CD14-positive monocyte (primary cell): ENCODE results near the gene SIM2. TPM values are rescaled to one million over a fixed set of nuclear protein-coding genes. Genes with fewer than 3 reads are reported as not detected.

Source experiments
- DNase-seq, 3 donors: peaks; one replicate each; pipeline ENCODE4 v3.0.0-alpha.2; 2011 to 2022
- H2AFZ ChIP-seq: 2 replicates; pipeline ENCODE4 v1.6.0; 2012; ENCODE audit warnings: mild to moderate bottlenecking, low read depth, low read length, inconsistent platforms; ENCODE audit not compliant: insufficient read depth, poor library complexity, severe bottlenecking
- H3K27ac ChIP-seq, 2 donors: 1 replicate in 1 of 2; 2 replicates in 1 of 2; pipeline ENCODE4 v1.5.1; 2012 to 2013; ENCODE audit warnings: low read length in 2 of 2, control low read depth in 1 of 2, inconsistent platforms in 1 of 2, low read depth in 1 of 2, mild to moderate bottlenecking in 1 of 2
- H3K27me3 ChIP-seq, 2 donors: one replicate each; pipeline versions ENCODE4 v1.6.0 to v1.6.1; 2011 to 2013; ENCODE audit warnings: low read length in 2 of 2; ENCODE audit not compliant: control insufficient read depth in 2 of 2, insufficient read depth in 2 of 2
- H3K36me3 ChIP-seq, 2 donors: replicated peaks in 1 of 2; 1 replicate in 1 of 2; 2 replicates in 1 of 2; pipeline versions ENCODE4 v1.5.1 to v1.6.1; 2012 to 2013; ENCODE audit warnings: low read length in 2 of 2, control low read depth in 1 of 2, inconsistent platforms in 1 of 2, mild to moderate bottlenecking in 1 of 2; ENCODE audit not compliant: insufficient read depth in 2 of 2, control insufficient read depth in 1 of 2
- H3K4me1 ChIP-seq, 2 donors: 1 replicate in 1 of 2; 2 replicates in 1 of 2; pipeline versions ENCODE4 v1.5.1 to v1.6.1; 2012 to 2013; ENCODE audit warnings: low read length in 2 of 2, control low read depth in 1 of 2, inconsistent platforms in 1 of 2, mild to moderate bottlenecking in 1 of 2, moderate library complexity in 1 of 2; ENCODE audit not compliant: insufficient read depth in 2 of 2, control insufficient read depth in 1 of 2
- H3K4me2 ChIP-seq: replicated peaks from 2 replicates; pipeline ENCODE3; 2012; ENCODE audit warnings: low read length, moderate library complexity, mild to moderate bottlenecking; ENCODE audit not compliant: poor library complexity, severe bottlenecking; ENCODE audit errors: extremely low read depth
- H3K4me3 ChIP-seq, 3 experiments: fragments of 200-600 bp in 1 of 3; sonication (generic) in 1 of 3; replicated peaks in 1 of 3; 1 replicate in 2 of 3; 2 replicates in 1 of 3; pipeline ENCODE4 v1.5.1; 2011 to 2013; ENCODE audit warnings: low read length in 3 of 3, mild to moderate bottlenecking in 3 of 3, control low read depth in 2 of 3, low read depth in 2 of 3, inconsistent platforms in 1 of 3, moderate library complexity in 1 of 3
- H3K79me2 ChIP-seq: 2 replicates; pipeline ENCODE4 v1.6.0; 2012; ENCODE audit warnings: mild to moderate bottlenecking, control low read depth, inconsistent platforms, low read length, moderate library complexity; ENCODE audit not compliant: insufficient read depth
- H3K9ac ChIP-seq: 2 replicates; pipeline ENCODE4 v1.6.0; 2017; ENCODE audit warnings: low read length, mild to moderate bottlenecking; ENCODE audit not compliant: insufficient read depth, poor library complexity, severe bottlenecking
- H3K9me3 ChIP-seq, 2 donors: replicated peaks in 1 of 2; 1 replicate in 1 of 2; 2 replicates in 1 of 2; pipeline versions ENCODE4 v1.5.1 to v1.6.1; 2012 to 2013; ENCODE audit warnings: low read length in 2 of 2, control low read depth in 1 of 2; ENCODE audit not compliant: control insufficient read depth in 1 of 2, insufficient read depth in 1 of 2
- H4K20me1 ChIP-seq: 2 replicates; pipeline ENCODE4 v1.6.0; 2012; ENCODE audit warnings: mild to moderate bottlenecking, low read length, control low read depth, moderate library complexity; ENCODE audit not compliant: insufficient read depth
- H3K27ac Mint-ChIP-seq, 7 donors: one replicate each; pipeline ENCODE4 v1.8.0; 2020; ENCODE audit warnings: mild to moderate bottlenecking in 7 of 7, mixed read lengths in 7 of 7, moderate library complexity in 6 of 7, inconsistent platforms in 2 of 7
- H3K27me3 Mint-ChIP-seq, 3 donors: one replicate each; pipeline ENCODE4 v1.8.0; 2021 to 2022; ENCODE audit warnings: low read depth in 3 of 3, mild to moderate bottlenecking in 3 of 3, mixed read lengths in 3 of 3, moderate library complexity in 3 of 3, inconsistent platforms in 1 of 3
- H3K36me3 Mint-ChIP-seq, 2 donors: one replicate each; pipeline ENCODE4 v1.8.0; 2020; ENCODE audit warnings: mixed read lengths in 2 of 2, inconsistent platforms in 1 of 2, mild to moderate bottlenecking in 1 of 2
- H3K4me1 Mint-ChIP-seq: one replicate; pipeline ENCODE4 v1.8.0; 2020; ENCODE audit warnings: mild to moderate bottlenecking, mixed read lengths
- H3K4me3 Mint-ChIP-seq, 2 donors: one replicate each; pipeline ENCODE4 v1.8.0; 2020; ENCODE audit warnings: mild to moderate bottlenecking in 2 of 2, mixed read lengths in 2 of 2, moderate library complexity in 1 of 2
- H3K9me3 Mint-ChIP-seq, 7 donors: one replicate each; pipeline ENCODE4 v1.8.0; 2020 to 2022; ENCODE audit warnings: mixed read lengths in 7 of 7, mild to moderate bottlenecking in 6 of 7, moderate library complexity in 6 of 7, inconsistent platforms in 2 of 7
- WGBS: methylation state at CpG from one replicate; pipeline ENCODE4 v1.1.5; 2013; ENCODE audit warnings: missing lambda C conversion rate; ENCODE audit not compliant: insufficient coverage; 5-methylcytosine and 5-hydroxymethylcytosine counted together
- intact Hi-C, 2 donors: fragments of 100-400 bp; cut with micrococcal nuclease; formaldehyde crosslinking; loops; one replicate each; pipeline versions ENCODE4 v1.15.0 to v1.15.1; 2023
- polyA plus RNA-seq, 3 donors: library from polyadenylated mRNA; depleted of rRNA in 1 of 3; unstranded in 2 of 3; stranded (reverse) in 1 of 3; fragments of 300-500 nt in 2 of 3; fragments of >200 nt in 1 of 3; fragmentation: Illumina TruSeq in 2 of 3; gene quantifications; 1 replicate in 2 of 3; 2 replicates in 1 of 3; pipeline ENCODE4 v1.2.3, GENCODE V29; 2012 to 2021
- TF ChIP-seq, protein P1 (sequence below): fragments of 200-600 bp; IDR thresholded peaks from one replicate; pipeline ENCODE4 v1.8.0; 2022; ENCODE audit warnings: antibody characterized with exemption, mild to moderate bottlenecking

SIM2 gene
- polyA plus RNA-seq, 3 donors, result not detected

DNA sequence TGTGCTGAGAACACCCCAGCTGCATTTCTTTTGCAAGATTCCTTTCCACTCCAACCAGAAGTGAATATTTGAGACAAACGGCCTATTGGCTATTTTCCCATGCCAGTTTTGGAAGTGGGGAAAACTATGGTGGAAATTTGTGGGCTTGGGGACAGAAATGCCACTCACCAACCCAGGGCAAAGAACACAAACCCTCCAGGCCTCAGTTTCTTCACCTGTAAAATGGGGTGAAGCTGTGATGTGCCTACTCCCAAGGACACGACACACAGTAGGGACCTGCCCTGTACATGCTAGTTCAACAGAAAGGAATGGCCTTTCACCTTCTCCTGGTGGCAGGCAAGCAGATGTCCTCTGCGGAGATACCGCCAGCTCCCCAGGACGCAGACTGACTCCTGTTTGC, 46.5 kb downstream of the SIM2 start:
- no peaks in the 10 kb centered on the region for H3K4me1 ChIP-seq
- H3K79me2 ChIP-seq, result no peaks in the 10 kb centered on the region
- H3K9me3 ChIP-seq, result peaks cover 0 to 4% of the 10 kb centered on the region in 2 donors
- H2AFZ ChIP-seq, result no peak overlapping the region
- Mint-ChIP-seq H3K9me3 (peaks cover 0 to 15% (median 5%) of the 10 kb centered on the region in 7 donors), H3K27me3 (peaks cover 61 to 71% (median 62%) of the 10 kb centered on the region in 3 donors), H3K4me3 (peak overlapping the region in 1 of 2 donors; percentile 69), H3K27ac (no peak overlapping the region), H3K4me1 (peaks cover 6% of the 10 kb centered on the region), H3K36me3 (peaks cover 3 to 5% of the 10 kb centered on the region in 2 donors)
- TF ChIP-seq, protein P1, sequence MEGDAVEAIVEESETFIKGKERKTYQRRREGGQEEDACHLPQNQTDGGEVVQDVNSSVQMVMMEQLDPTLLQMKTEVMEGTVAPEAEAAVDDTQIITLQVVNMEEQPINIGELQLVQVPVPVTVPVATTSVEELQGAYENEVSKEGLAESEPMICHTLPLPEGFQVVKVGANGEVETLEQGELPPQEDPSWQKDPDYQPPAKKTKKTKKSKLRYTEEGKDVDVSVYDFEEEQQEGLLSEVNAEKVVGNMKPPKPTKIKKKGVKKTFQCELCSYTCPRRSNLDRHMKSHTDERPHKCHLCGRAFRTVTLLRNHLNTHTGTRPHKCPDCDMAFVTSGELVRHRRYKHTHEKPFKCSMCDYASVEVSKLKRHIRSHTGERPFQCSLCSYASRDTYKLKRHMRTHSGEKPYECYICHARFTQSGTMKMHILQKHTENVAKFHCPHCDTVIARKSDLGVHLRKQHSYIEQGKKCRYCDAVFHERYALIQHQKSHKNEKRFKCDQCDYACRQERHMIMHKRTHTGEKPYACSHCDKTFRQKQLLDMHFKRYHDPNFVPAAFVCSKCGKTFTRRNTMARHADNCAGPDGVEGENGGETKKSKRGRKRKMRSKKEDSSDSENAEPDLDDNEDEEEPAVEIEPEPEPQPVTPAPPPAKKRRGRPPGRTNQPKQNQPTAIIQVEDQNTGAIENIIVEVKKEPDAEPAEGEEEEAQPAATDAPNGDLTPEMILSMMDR, result no peak
- no peak overlapping the region for H3K27ac ChIP-seq
- H3K4me2 ChIP-seq, result no peak overlapping the region
- no peak overlapping the region for H3K4me3 ChIP-seq
- H4K20me1 ChIP-seq, result no peaks in the 10 kb centered on the region
- peaks cover 28 to 51% of the 10 kb centered on the region in 2 donors for H3K27me3 ChIP-seq
- intact Hi-C loops, result no loop called here
- WGBS, result 100% methylated on average over 4 of the region's 5 CpGs
- DNase-seq, result no peak
- no peak overlapping the region for H3K9ac ChIP-seq
- H3K36me3 ChIP-seq, result no peaks in the 10 kb centered on the region

DNA sequence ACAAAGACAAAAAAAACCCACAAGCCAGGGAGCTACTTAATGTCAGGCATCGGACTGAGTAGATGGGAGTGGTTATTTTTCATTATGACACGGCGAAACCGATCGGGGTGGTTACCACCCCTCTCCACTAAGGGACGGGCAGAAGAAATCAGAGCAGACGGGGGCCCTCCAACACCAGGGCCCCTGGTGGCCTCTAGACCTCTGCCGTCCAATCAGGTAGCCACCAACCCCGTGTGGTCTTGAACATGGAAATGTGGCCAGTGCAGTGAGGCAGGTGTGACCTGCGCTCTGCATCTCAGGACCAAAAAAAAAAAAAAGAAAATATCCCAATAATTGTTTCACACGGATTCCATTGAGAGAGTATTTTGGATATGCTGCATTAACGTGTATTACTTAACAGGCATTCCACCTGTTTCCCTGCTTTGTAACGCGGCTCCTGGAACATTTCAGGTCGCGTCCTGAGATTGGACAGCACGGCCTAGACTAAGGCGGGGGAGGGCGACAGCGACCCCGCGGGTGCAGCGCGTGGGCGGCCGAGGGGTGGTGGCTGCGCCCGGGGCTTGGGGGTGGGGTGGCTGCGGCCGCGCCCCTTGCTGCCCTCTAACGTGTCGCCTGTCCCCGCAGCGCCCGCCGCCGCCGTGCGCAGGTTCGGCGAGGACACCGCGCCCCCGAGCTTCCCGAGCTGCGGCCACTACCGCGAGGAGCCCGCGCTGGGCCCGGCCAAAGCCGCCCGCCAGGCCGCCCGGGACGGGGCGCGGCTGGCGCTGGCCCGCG, 48.3 kb downstream of the SIM2 start:
- no peak overlapping the region for H2AFZ ChIP-seq
- H3K4me3 Mint-ChIP-seq, result peak overlapping the region in 1 of 2 donors; percentile 79
- peaks cover 28 to 54% of the 10 kb centered on the region in 2 donors for H3K27me3 ChIP-seq
- no peak overlapping the region for H3K9ac ChIP-seq
- H4K20me1 ChIP-seq, result no peaks in the 10 kb centered on the region
- H3K36me3 ChIP-seq, result no peaks in the 10 kb centered on the region
- intact Hi-C loops, result no loop called here
- no peaks in the 10 kb centered on the region for H3K4me1 ChIP-seq
- no peak overlapping the region for H3K27ac Mint-ChIP-seq
- TF ChIP-seq, protein P1, result no peak
- no peak overlapping the region for H3K4me3 ChIP-seq
- DNase-seq, result no peak
- H3K9me3 ChIP-seq, result peaks cover 0 to 4% of the 10 kb centered on the region in 2 donors
- H3K4me2 ChIP-seq, result no peak overlapping the region
- no peaks in the 10 kb centered on the region for H3K79me2 ChIP-seq
- no peak overlapping the region for H3K27ac ChIP-seq
- WGBS, result under 1% methylated on average over 51 of the region's 62 CpGs
- H3K4me1 Mint-ChIP-seq, result peaks cover 6% of the 10 kb centered on the region
- H3K36me3 Mint-ChIP-seq, result peaks cover 3 to 5% of the 10 kb centered on the region in 2 donors
- H3K27me3 Mint-ChIP-seq, result peaks cover 58 to 71% (median 61%) of the 10 kb centered on the region in 3 donors
- H3K9me3 Mint-ChIP-seq, result peaks cover 0 to 15% (median 5%) of the 10 kb centered on the region in 7 donors
